ENCODE measurements around the gene MSL1.

GRCh38 chr17:40093580-40094201 lies 28.1 kb upstream of the MSL1 start:
- no peak for TF ChIP-seq ZNF830 (tag by site-specific recombination; IDR thresholded peaks at IDR 0.05; ENCODE audit: low read depth)
- TF ChIP-seq REST (tag by site-specific recombination; IDR thresholded peaks at IDR 0.05), result no peak
- no peak for TF ChIP-seq MEIS1 (CRISPR knock-in tag; IDR thresholded peaks at IDR 0.05; ENCODE audit: borderline replicate concordance)
- TF ChIP-seq CTCF (tag by site-specific recombination; IDR thresholded peaks at IDR 0.05), result no peak
- TF ChIP-seq ZNF768 (tag by site-specific recombination; IDR thresholded peaks at IDR 0.05), result no peak
- no peak for TF ChIP-seq ZSCAN18 (tag by site-specific recombination; IDR thresholded peaks at IDR 0.05)
- no peak for TF ChIP-seq ZBTB8A (tag by site-specific recombination; IDR thresholded peaks at IDR 0.05)
- no peak for TF ChIP-seq HOXA7 (CRISPR knock-in tag; IDR thresholded peaks at IDR 0.05; ENCODE audit: borderline replicate concordance)
- TF ChIP-seq KLF16 (tag by site-specific recombination; IDR thresholded peaks at IDR 0.05), result no peak
- TF ChIP-seq MYNN (tag by site-specific recombination; IDR thresholded peaks at IDR 0.05; ENCODE audit: borderline replicate concordance), result no peak
- no peak for TF ChIP-seq SP2 (tag by site-specific recombination; IDR thresholded peaks at IDR 0.05)
- no peak for TF ChIP-seq ZNF488 (tag by site-specific recombination; IDR thresholded peaks at IDR 0.05)

All from HEK293 (cell line).